ENCODE results near the gene RELT. TPM values are rescaled to one million over a fixed set of nuclear protein-coding genes. Genes with fewer than 3 reads are reported as not detected.

RELT gene
- total RNA-seq, 1 experiment from 2014 or later, result 10.2 TPM

- H3K9ac ChIP-seq (ENCODE audit: extremely low read depth, insufficient read length, low read length), result no peak overlapping the region
- no peak overlapping the region for H3K14ac ChIP-seq (ENCODE audit: insufficient read depth, low read length)
- WGBS (ENCODE audit: extremely low coverage, insufficient read length, low lambda C conversion rate), result no CpG with 5 or more reads among the region's 2 CpGs
- H3K4ac ChIP-seq (ENCODE audit: low read depth, low read length), result no peak overlapping the region
- no peak overlapping the region for H2BK12ac ChIP-seq (ENCODE audit: insufficient read length, low read depth, low read length)
- no peaks in the 10 kb centered on the region for H3K27me3 Mint-ChIP-seq (ENCODE audit: low read depth)
- H2BK20ac ChIP-seq (ENCODE audit: low read depth, low read length, poor library complexity, severe bottlenecking), result no peak overlapping the region
- H3K9me3 ChIP-seq (ENCODE audit: control insufficient read depth, low read depth, low read length), result no peaks in the 10 kb centered on the region
- H3K18ac ChIP-seq (ENCODE audit: insufficient read length, low read depth, low read length), result no peak overlapping the region
- no peaks in the 10 kb centered on the region for H3K79me2 ChIP-seq (ENCODE audit: insufficient read depth, low read length)
- no peak overlapping the region for H2AFZ ChIP-seq (ENCODE audit: low read length)
- H3K23me2 ChIP-seq (ENCODE audit: insufficient read length, low read depth, low read length, poor library complexity, severe bottlenecking), result no peaks in the 10 kb centered on the region
- no peak for DNase-seq
- no peak overlapping the region for H3K4me2 ChIP-seq (ENCODE audit: insufficient read depth, insufficient read length, low read length)
- no peaks in the 10 kb centered on the region; a peak in 1 of 5 replicates for H3K9me3 Mint-ChIP-seq
- H3K4me1 Mint-ChIP-seq, result peaks cover 16 to 17% of the 10 kb centered on the region in 2 experiments
- no peak overlapping the region for H4K91ac ChIP-seq (ENCODE audit: insufficient read length, low read depth, low read length)
- no peaks in the 10 kb centered on the region for H4K20me1 ChIP-seq (ENCODE audit: control insufficient read depth, insufficient read depth, insufficient read length)
- H2BK5ac ChIP-seq (ENCODE audit: insufficient read length, low read length), result no peak overlapping the region
- no peaks in the 10 kb centered on the region; the same call in 1 of the 2 replicates for H3K27me3 ChIP-seq (ENCODE audit: insufficient read depth, low read length)
- no peak overlapping the region for H3K56ac ChIP-seq (ENCODE audit: insufficient read length, low read depth, low read length)
- H3K4me3 Mint-ChIP-seq, result no peak overlapping the region
- no peak overlapping the region for H3K23ac ChIP-seq (ENCODE audit: insufficient read length, low read depth, low read length)
- H3K79me1 ChIP-seq (ENCODE audit: insufficient read depth, low read depth, low read length, poor library complexity, severe bottlenecking), result no peaks in the 10 kb centered on the region
- no peak overlapping the region for H3T11ph ChIP-seq (ENCODE audit: low read length)
- no peak overlapping the region for H2AK5ac ChIP-seq (ENCODE audit: insufficient read length, low read length)
- no peak overlapping the region for H4K5ac ChIP-seq (ENCODE audit: insufficient read length, low read depth, low read length)
- no peaks in the 10 kb centered on the region; a peak in 1 of 7 replicates for H3K36me3 Mint-ChIP-seq (ENCODE audit: insufficient read depth in 1 of 3, low read depth in 3 of 3)
- H3K27ac Mint-ChIP-seq, result no peak overlapping the region
- no peak for TF ChIP-seq CTCF (conservative IDR thresholded peaks at IDR 0.05)
- no peak overlapping the region for H4K8ac ChIP-seq (replicated peaks; ENCODE audit: insufficient read length, low read depth, low read length)
- H2BK120ac ChIP-seq (ENCODE audit: low read depth, low read length, poor library complexity, severe bottlenecking), result no peak overlapping the region
- no peak overlapping the region for H3K27ac ChIP-seq (ENCODE audit: insufficient read length, low read depth, low read length)
- peaks cover 2% of the 10 kb centered on the region; the same call in 1 of the 2 replicates for H3K4me1 ChIP-seq (ENCODE audit: insufficient read depth, low read length)
- H2BK15ac ChIP-seq (ENCODE audit: low read depth, low read length), result no peak overlapping the region
These were observed 70.6 kb downstream of the RELT start for GRCh38 chr11:73446766-73447165.

Other genes with a start within 250 kb of the RELT start
- 17.8 and 19.2 TPM in 2 replicates for gene FCHSD2, start 234.1 kb upstream of the RELT start, total RNA-seq (2021)
- 0.26 and 0.35 TPM in 2 replicates for gene P2RY2, start 158.1 kb upstream of the RELT start, total RNA-seq (2021)
- not detected in 2 replicates for gene P2RY6, start 104.1 kb upstream of the RELT start, total RNA-seq (2021)
- gene ARHGEF17, start 68.1 kb upstream of the RELT start, total RNA-seq (2021), result 6.2 and 7.4 TPM in 2 replicates
- gene FAM168A, start 221.7 kb downstream of the RELT start, total RNA-seq (2021), result 21.1 and 21.8 TPM in 2 replicates

Data from H9 (cell line).